Measurements from ENCODE around the gene AHI1.

Gene AHI1

DNA sequence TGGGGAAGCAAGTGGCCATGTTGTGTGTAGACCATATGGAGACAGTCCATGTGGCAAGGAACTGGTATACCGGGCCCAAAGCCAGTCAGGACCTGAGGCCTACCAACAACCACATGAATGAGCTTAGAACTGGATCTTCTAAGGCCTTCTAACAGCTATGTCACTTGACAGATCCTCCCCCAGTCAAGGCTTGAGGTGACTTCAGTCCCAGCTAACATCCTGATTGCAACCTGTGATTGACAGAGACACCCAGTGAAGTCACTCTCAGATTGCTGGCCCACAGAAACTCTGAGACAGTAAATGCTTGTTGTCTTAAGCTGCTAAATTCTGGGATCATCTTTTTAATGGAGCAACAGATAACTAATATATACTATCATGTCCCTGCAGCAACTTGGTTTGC, 32.9 kb downstream of the AHI1 start:
- no peaks in the 10 kb centered on the region for H3K36me3 ChIP-seq (replicated peaks)
- no peaks in the 10 kb centered on the region for H3K4me1 ChIP-seq
- in situ Hi-C loops (cut with MboI; ENCODE audit: low sequenced_read_pairs): no loop called here
- DNase-seq (ENCODE audit: low spot score in 2 of 2): no peak
- no peaks in the 10 kb centered on the region for H3K9me3 ChIP-seq
- no peak overlapping the region for H3K4me3 ChIP-seq
- H3K27me3 ChIP-seq (ENCODE audit: low read depth): no peaks in the 10 kb centered on the region

GRCh38 chr6:135461208-135461607, 36.3 kb downstream of the AHI1 start:
- in situ Hi-C loops (cut with MboI; ENCODE audit: low sequenced_read_pairs): no loop called here

DNA sequence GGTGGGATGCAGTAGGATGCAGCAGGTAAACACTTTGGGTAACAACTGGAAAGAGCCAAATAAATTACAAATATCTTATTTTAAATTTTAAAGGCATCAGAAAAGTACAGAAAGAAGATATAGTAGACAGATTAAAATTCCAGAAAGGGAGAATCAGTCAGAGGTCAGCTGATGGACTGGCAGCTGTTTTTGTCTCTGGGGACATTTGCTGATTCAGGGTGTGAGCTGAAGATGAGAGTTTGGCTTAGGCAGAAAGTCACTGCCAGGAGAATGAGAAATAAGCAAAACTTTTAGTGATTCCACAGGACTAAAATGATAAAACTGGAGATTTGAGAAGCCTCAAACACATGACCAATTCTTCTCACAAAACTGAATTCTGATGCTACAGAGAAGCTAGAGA, 39.5 kb downstream of the AHI1 start:
- Histone ChIP-seq H3K4me1 (no peaks in the 10 kb centered on the region), H3K36me3 (replicated peaks) (no peaks in the 10 kb centered on the region), H3K9me3 (no peaks in the 10 kb centered on the region), H3K27me3 (ENCODE audit: low read depth) (no peaks in the 10 kb centered on the region), H3K4me3 (no peak overlapping the region)
- in situ Hi-C loops (cut with MboI; ENCODE audit: low sequenced_read_pairs): no loop called here
- DNase-seq (ENCODE audit: low spot score in 2 of 2): no peak

More at GRCh38 chr6:135461208-135461607, 36.3 kb downstream of the AHI1 start:
- Histone ChIP-seq H3K36me3 (replicated peaks) (no peaks in the 10 kb centered on the region), H3K9me3 (no peaks in the 10 kb centered on the region), H3K27me3 (ENCODE audit: low read depth) (no peaks in the 10 kb centered on the region), H3K4me1 (no peaks in the 10 kb centered on the region), H3K4me3 (no peak overlapping the region)
- no peak for DNase-seq (ENCODE audit: low spot score in 2 of 2)

- in situ Hi-C loops (cut with MboI; ENCODE audit: low sequenced_read_pairs): no loop called here
- Histone ChIP-seq H3K9me3 (no peaks in the 10 kb centered on the region), H3K4me1 (no peaks in the 10 kb centered on the region), H3K4me3 (no peak overlapping the region), H3K27me3 (ENCODE audit: low read depth) (no peaks in the 10 kb centered on the region), H3K36me3 (replicated peaks) (no peaks in the 10 kb centered on the region; the same call in 1 of the 2 replicates)
- DNase-seq (ENCODE audit: low spot score in 2 of 2): peak in 1 of 2 experiments; percentile 36
Observed at GRCh38 chr6:135451617-135452190, 45.8 kb downstream of the AHI1 start.

GRCh38 chr6:135449246-135449645, 48.3 kb downstream of the AHI1 start:
- H3K36me3 ChIP-seq (replicated peaks): no peaks in the 10 kb centered on the region; the same call in 1 of the 2 replicates
- no peaks in the 10 kb centered on the region for H3K4me1 ChIP-seq
- no peak overlapping the region for H3K4me3 ChIP-seq
- no peaks in the 10 kb centered on the region for H3K27me3 ChIP-seq (ENCODE audit: low read depth)
- no peaks in the 10 kb centered on the region for H3K9me3 ChIP-seq
- no peak for DNase-seq (ENCODE audit: low spot score in 2 of 2)
- in situ Hi-C loops (cut with MboI; ENCODE audit: low sequenced_read_pairs): no loop called here

- no peak overlapping the region for H3K4me3 ChIP-seq
- in situ Hi-C loops (cut with MboI; ENCODE audit: low sequenced_read_pairs): no loop called here
Observed at GRCh38 chr6:135440087-135440792, 57.3 kb downstream of the AHI1 start.

GRCh38 chr6:135439549-135439948, 58.0 kb downstream of the AHI1 start:
- Histone ChIP-seq H3K4me3 (no peak overlapping the region), H3K4me1 (peaks cover 13% of the 10 kb centered on the region), H3K27me3 (ENCODE audit: low read depth) (no peaks in the 10 kb centered on the region), H3K36me3 (replicated peaks) (peaks cover 3% of the 10 kb centered on the region), H3K9me3 (no peaks in the 10 kb centered on the region)
- no peak for DNase-seq (ENCODE audit: low spot score in 2 of 2)
- in situ Hi-C loops (cut with MboI; ENCODE audit: low sequenced_read_pairs): no loop called here

More at GRCh38 chr6:135440087-135440792, 57.3 kb downstream of the AHI1 start:
- Histone ChIP-seq H3K36me3 (replicated peaks) (no peaks in the 10 kb centered on the region), H3K27me3 (ENCODE audit: low read depth) (no peaks in the 10 kb centered on the region), H3K4me1 (peaks cover 6% of the 10 kb centered on the region), H3K9me3 (no peaks in the 10 kb centered on the region)
- no peak for DNase-seq (ENCODE audit: low spot score in 2 of 2)

GRCh38 chr6:135438907-135439535, 58.5 kb downstream of the AHI1 start:
- DNase-seq (ENCODE audit: low spot score in 2 of 2): peak in 1 of 2 experiments; percentile 54
- H3K27me3 ChIP-seq (ENCODE audit: low read depth): no peaks in the 10 kb centered on the region
- H3K36me3 ChIP-seq (replicated peaks): peaks cover 4% of the 10 kb centered on the region
- in situ Hi-C loops (cut with MboI; ENCODE audit: low sequenced_read_pairs): no loop called here
- H3K9me3 ChIP-seq: no peaks in the 10 kb centered on the region
- H3K4me1 ChIP-seq: peaks cover 14% of the 10 kb centered on the region
- H3K4me3 ChIP-seq: no peak overlapping the region

DNA sequence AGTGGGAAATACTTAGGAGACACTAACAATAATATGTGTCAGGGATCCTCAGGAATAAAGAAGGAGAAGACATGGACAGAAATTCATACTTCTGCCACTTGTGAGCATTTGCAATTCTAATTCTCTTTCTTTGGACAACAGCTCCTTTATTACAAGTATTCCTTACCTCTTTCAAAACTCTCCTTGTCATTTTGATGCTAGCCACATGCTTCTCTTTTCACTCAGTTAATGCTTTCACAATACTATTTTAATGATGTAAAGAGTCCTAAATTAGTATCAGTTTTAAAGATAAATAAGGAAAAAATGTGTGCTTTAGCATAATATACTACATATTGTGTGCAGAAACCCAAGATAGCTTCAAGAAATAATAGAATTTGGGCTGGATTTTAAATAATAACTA, 62.5 kb downstream of the AHI1 start:
- in situ Hi-C loops (cut with MboI; ENCODE audit: low sequenced_read_pairs): no loop called here
- no peaks in the 10 kb centered on the region for H3K9me3 ChIP-seq
- H3K4me1 ChIP-seq: peaks cover 14% of the 10 kb centered on the region
- H3K4me3 ChIP-seq: no peak overlapping the region
- DNase-seq (ENCODE audit: low spot score in 2 of 2): peak in 1 of 2 experiments; percentile 70
- H3K36me3 ChIP-seq (replicated peaks): peaks cover 7% of the 10 kb centered on the region
- no peaks in the 10 kb centered on the region for H3K27me3 ChIP-seq (ENCODE audit: low read depth)

GRCh38 chr6:135434095-135434494, 63.4 kb downstream of the AHI1 start:
- H3K4me3 ChIP-seq: no peak overlapping the region
- DNase-seq (ENCODE audit: low spot score in 2 of 2): no peak
- H3K27me3 ChIP-seq (ENCODE audit: low read depth): no peaks in the 10 kb centered on the region
- peaks cover 7% of the 10 kb centered on the region for H3K36me3 ChIP-seq (replicated peaks)
- in situ Hi-C loops (cut with MboI; ENCODE audit: low sequenced_read_pairs): no loop called here
- H3K9me3 ChIP-seq: no peaks in the 10 kb centered on the region
- H3K4me1 ChIP-seq: peaks cover 14% of the 10 kb centered on the region

DNA sequence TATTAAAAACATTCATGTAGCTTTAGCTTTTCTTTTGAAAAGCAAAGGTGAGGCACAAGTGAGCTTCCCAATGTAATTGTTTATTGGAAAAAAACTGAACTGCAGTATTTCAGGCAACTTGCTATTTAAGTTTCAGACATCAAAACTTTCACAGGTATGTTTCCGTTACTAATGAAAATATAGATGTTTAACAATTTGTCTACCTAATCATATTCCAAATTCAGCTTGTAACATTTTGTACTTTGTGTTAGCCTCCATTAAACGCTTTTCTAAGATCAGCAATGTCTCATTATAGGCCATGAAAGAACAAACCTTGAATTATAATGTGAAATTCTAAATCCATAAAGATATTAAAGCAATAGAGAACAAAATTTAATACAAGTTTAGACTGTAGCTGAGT, 69.5 kb downstream of the AHI1 start:
- no peaks in the 10 kb centered on the region for H3K27me3 ChIP-seq (ENCODE audit: low read depth)
- no peak overlapping the region for H3K4me3 ChIP-seq
- H3K9me3 ChIP-seq: no peaks in the 10 kb centered on the region
- 0 out of 2 replicates have a peak, but pooled peaks cover 2% of the 10 kb centered on the region for H3K36me3 ChIP-seq (replicated peaks)
- no peaks in the 10 kb centered on the region for H3K4me1 ChIP-seq
- DNase-seq (ENCODE audit: low spot score in 2 of 2): no peak
- in situ Hi-C loops (cut with MboI; ENCODE audit: low sequenced_read_pairs): no loop called here

- H3K9me3 ChIP-seq: no peaks in the 10 kb centered on the region
- no peaks in the 10 kb centered on the region for H3K27me3 ChIP-seq (ENCODE audit: low read depth)
- in situ Hi-C loops (cut with MboI; ENCODE audit: low sequenced_read_pairs): no loop called here
- H3K36me3 ChIP-seq (replicated peaks): no peaks in the 10 kb centered on the region
- H3K4me3 ChIP-seq: no peak overlapping the region
- H3K4me1 ChIP-seq: no peaks in the 10 kb centered on the region
- DNase-seq (ENCODE audit: low spot score in 2 of 2): no peak
Observed at GRCh38 chr6:135426833-135427232, 70.7 kb downstream of the AHI1 start.

DNA sequence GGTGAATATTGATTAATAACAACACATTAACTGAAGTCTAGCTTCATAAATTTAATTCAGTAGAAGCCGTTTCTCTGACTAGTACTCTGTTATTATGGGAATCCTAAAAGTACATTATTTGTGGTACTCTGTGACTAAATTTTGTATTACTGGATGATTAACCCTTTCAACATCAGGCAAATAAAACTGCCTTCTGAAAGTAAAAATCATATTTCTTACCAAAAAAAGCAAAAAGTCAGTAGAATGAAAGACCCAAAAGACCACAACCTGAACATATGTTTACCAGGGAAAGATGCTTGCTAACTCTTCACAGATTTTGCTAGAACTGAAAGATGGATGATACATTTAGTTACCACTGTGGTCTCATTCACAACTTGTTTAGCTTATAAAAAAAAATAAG, 73.2 kb downstream of the AHI1 start:
- H3K27me3 ChIP-seq (ENCODE audit: low read depth): no peaks in the 10 kb centered on the region
- peaks cover 5% of the 10 kb centered on the region for H3K4me1 ChIP-seq
- H3K36me3 ChIP-seq (replicated peaks): no peaks in the 10 kb centered on the region
- H3K9me3 ChIP-seq: no peaks in the 10 kb centered on the region
- in situ Hi-C loops (cut with MboI; ENCODE audit: low sequenced_read_pairs): loop anchor here (25.0 kb wide), 1 partner anchor 237 kb away; the partner anchor contains the start of gene MYB
- DNase-seq (ENCODE audit: low spot score in 2 of 2): no peak
- no peak overlapping the region for H3K4me3 ChIP-seq

GRCh38 chr6:135423649-135424128, 73.9 kb downstream of the AHI1 start:
- in situ Hi-C loops (cut with MboI; ENCODE audit: low sequenced_read_pairs): loop anchor here (25.0 kb wide), 1 partner anchor 236 kb away; the partner anchor contains the start of gene MYB
- H3K36me3 ChIP-seq (replicated peaks): no peaks in the 10 kb centered on the region
- H3K27me3 ChIP-seq (ENCODE audit: low read depth): no peaks in the 10 kb centered on the region
- H3K9me3 ChIP-seq: no peaks in the 10 kb centered on the region
- peaks cover 12% of the 10 kb centered on the region for H3K4me1 ChIP-seq
- H3K4me3 ChIP-seq: no peak overlapping the region
- peak; percentile 27 to 50 for DNase-seq (ENCODE audit: low spot score in 2 of 2)

Measured in HAP-1 (cell line).